Left renal pelvis (tissue), 4 donors: Measurements from ENCODE around the gene PTGER3. TPM values are rescaled to one million over a fixed set of nuclear protein-coding genes. Genes with fewer than 3 reads are reported as not detected.
"Not testable (repeated sequence)": the region's sequence is repeated elsewhere in the genome, so short reads cannot be mapped to it uniquely, and the experiment has no call there.

Source experiments
- DNase-seq, 4 donors: peaks; one replicate each; pipeline ENCODE4 v3.0.0-alpha.2; 2013; ENCODE audit warnings: low read depth in 4 of 4, low spot score in 3 of 4
- polyA plus RNA-seq, 4 donors: library from polyadenylated mRNA; unstranded; fragments of 120-200 nt; gene quantifications; one replicate each; pipeline ENCODE4 v1.2.1, GENCODE V29; 2013; ENCODE audit not compliant: insufficient read length in 4 of 4

PTGER3 gene
- polyA plus RNA-seq, 4 donors, result 25.0 to 64.4 (median 47.1) TPM

DNA sequence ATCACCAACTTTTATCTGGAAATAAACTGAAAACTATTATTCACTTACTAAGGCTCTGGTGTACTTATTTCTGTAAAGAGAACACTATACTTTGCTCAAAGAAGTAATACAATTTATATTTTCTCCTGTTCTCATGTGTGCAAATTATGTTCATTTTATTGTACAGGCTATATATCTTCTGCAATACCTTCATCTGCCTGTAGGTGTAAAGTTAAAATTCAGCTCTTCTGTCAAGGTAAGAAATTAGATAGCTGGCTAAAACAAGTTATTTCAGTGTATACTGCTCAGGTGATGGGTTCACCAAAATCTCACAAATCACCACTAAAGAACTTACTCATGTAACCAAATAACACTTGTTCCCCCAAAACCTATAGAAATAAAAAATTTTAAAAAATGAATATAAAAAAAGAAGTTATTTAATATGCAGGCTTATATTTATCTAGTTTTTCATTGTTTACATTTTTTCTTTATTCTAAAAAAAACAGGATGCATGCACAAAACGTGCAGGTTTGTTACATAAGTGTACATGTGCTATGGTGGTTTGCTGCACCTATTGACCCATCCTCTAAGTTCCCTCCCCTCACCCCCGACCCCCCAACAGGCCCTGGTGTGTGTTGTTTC lies 81.5 kb downstream of the PTGER3 start:
- DNase-seq, result no peak

DNA sequence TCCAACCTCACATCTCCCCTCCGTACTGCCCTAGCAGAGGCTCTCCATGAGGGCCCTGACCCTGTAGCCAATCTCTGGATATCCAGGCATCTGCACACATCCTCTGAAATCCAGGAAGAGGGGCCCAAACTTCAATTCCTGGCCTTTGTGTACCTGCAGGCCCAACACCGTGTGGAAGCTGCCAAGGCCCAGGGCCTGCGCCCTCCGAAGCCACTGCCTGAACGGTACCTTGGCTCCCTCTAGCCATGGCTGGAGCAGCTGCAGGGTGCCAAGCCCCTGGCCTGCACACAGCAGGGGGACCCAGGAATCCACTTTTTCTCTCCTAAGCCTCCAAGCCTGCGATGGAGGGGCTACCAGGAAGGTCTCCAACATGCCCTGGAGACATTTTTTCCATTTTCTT lies 84.2 kb downstream of the PTGER3 start:
- no peak for DNase-seq

- DNase-seq, result no peak
Measured at GRCh38 chr1:70961374-70961975, 86.1 kb downstream of the PTGER3 start.

GRCh38 chr1:70948396-70949017 lies 99.1 kb downstream of the PTGER3 start:
- DNase-seq, result no peak

DNA sequence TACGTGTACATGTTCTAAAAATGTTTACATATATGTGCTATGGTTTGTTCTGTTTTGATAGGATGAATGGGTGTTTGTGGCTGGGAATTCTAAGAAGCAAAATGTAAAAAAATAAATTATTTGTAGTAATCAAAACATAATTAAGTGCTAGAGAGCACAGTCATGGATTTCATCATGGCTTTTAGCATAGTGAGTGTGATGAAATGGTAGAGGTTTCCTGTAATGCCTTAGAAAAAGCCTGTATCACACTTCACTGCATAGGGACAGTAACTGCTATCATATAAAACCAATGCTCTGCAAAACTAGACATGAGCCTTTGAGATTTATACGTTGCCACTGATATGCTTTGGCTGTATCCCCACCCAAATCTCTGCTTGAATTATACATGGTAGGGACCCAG lies 99.8 kb downstream of the PTGER3 start:
- DNase-seq, result no peak

DNA sequence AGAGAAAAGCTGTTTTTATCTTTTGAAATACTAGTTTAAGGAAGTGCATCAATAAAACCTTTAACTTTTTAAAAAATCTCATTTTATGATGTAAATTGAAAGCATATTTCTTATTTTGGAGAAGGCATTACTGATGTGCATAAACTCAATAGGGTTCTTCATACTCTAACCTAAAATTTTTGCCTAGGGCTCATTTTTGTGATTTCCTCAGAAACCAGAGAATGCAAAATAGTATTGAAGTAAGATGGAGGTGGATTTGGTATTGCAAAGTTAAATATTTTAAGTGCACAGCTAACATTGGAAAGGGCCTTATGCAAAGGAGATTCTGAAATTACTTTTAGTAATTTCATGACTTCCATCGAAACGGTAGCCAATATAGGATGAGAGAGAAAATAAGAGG lies 101.9 kb downstream of the PTGER3 start:
- no peak for DNase-seq

DNA sequence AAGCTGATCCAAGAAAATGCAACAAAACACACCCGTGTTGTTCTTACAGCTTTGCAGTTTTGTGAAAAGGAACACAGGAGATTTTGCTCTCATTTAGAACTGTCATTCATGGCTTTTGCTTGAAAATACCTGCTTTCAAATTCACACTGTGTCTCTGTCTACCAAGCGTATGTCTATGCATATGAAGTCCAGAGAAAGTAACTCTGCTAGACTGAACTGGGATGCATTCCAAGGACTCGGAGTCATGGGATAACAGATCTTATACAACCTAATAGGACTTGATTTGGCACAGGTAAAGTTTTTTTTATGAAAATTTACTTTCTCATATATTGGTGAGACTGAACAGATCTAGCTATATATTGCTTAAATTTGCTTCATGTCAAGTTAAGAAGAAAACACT lies 102.4 kb downstream of the PTGER3 start:
- no peak for DNase-seq

- DNase-seq, result no peak
Measured at GRCh38 chr1:70941563-70941962, 106.1 kb downstream of the PTGER3 start.

DNA sequence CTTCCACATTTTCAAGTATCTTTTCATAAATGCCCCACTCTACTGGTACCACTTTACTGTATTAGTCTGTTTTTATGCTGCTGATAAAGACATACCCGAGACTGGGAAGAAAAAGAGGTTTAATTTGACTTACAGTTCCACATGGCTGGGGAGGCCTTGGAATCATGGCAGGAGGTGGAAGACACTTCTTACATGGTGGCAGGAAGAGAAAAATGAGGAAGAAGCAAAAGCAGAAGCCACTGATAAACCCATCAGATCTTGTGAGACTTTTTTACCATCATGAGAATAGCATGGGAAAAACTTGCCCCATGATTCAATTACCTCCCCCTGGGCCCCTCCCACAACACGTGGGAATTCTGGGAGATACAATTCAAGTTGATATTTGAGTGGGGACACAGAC lies 107.2 kb downstream of the PTGER3 start:
- not testable (repeated sequence) for DNase-seq

DNA sequence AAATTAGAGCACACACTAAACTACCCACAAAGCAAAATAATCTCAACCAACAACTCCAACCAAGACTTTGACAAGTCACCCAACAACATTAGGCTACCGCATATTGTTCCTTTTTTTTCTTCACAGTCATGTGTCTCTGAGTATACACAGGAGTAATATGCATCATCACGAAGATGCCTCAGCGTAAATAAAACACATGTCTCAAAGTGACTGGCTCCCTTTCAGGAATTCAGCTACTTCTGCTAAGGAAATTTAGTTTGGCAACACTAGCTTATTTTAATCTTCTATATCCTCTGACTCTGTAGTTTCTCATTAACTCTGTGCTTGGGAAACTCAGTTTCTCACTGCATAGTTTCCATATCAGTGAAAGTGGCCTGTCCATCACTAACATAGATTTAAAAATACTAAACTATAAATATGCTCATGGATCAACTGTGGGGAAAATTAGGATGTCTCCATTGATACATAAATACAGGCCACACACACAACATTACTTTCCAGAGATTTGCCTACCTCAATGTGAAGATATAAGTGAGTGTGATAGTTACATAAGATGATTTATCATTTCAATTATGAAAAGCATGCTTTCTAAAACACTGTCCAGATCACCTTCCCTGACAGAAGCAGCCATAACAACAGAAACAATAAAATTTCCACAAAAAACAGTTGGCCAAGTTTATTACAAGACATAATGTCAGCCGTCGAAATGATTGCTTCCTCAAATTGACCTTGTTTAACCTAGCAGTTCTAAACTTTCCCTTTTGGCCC lies 113.2 kb downstream of the PTGER3 start:
- DNase-seq, result no peak

- no peak for DNase-seq
Measured at GRCh38 chr1:70930062-70930461, 117.6 kb downstream of the PTGER3 start.

DNA sequence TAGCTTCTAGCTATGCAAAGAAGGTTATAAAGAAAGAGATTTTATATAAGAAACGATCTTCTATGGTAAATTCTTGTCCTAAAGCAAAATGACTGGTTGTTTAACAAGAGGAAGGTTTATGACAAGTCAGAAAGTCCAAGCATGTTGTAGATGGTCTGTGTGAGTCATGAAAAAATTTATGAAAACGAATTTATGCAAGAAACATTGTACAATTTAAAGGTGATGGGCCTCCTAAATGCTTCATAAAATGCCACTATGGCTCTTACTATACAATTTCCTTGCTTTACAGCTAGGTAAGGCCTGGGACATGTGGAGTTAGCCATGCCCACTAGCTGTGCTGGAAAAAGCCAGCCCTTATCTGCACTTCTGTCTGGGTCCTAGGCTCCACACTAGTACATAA lies 125.4 kb downstream of the PTGER3 start:
- DNase-seq, result no peak

Other genes starting within 250 kb of the PTGER3 start
- 100 to 1,000 TPM; 150 to 214 (median 183) TPM for gene ZRANB2, start 33.2 kb upstream of the PTGER3 start, polyA plus RNA-seq